ENCODE results near the gene AQP5. TPM values are rescaled to one million over a fixed set of nuclear protein-coding genes. Genes with fewer than 3 reads are reported as not detected.
"Not testable (repeated sequence)": the region's sequence is repeated elsewhere in the genome, so short reads cannot be mapped to it uniquely, and the experiment has no call there.

AQP5 gene
- total RNA-seq, 2 experiments from 2014 or later, result not detected

- Mint-ChIP-seq H3K36me3 (ENCODE audit: low read depth) (peaks cover 2% of the 10 kb centered on the region), H3K4me3 (no peak overlapping the region), H3K9me3 (no peaks in the 10 kb centered on the region), H3K4me1 (ENCODE audit: low read depth) (peaks cover 4% of the 10 kb centered on the region), H3K27me3 (no peaks in the 10 kb centered on the region), H3K27ac (no peak overlapping the region)
- no peak for DNase-seq
- intact Hi-C loops (cut with micrococcal nuclease), result no loop called here
- POLR2A ChIA-PET, result no interaction called here
- CTCF ChIA-PET, result interaction anchor here (0.8 to 10.4 kb wide), 6 partner anchors 16 to 86 kb away, joined by 3 to 106 read pairs (median 4); no protein-coding TSS in a partner anchor
- ATAC-seq, result no peak
- TF ChIP-seq CTCF (IDR thresholded peaks at IDR 0.05), result no peak
Observed at GRCh38 chr12:49982246-49983087, 20.8 kb downstream of the AQP5 start.

- no peaks in the 10 kb centered on the region for H3K27me3 Mint-ChIP-seq
- H3K27ac Mint-ChIP-seq, result no peak overlapping the region
- intact Hi-C loops (cut with micrococcal nuclease), result no loop called here
- ATAC-seq (no peak), DNase-seq (no peak)
- POLR2A ChIA-PET, result no interaction called here
- H3K4me1 Mint-ChIP-seq (ENCODE audit: low read depth), result peaks cover 4% of the 10 kb centered on the region
- TF ChIP-seq CTCF (IDR thresholded peaks at IDR 0.05), result no peak
- CTCF ChIA-PET, result interaction anchor here (0.6 to 10.4 kb wide), 6 partner anchors 18 to 182 kb away, joined by 3 to 106 read pairs (median 3); no protein-coding TSS in a partner anchor
- H3K9me3 Mint-ChIP-seq, result no peaks in the 10 kb centered on the region
- peaks cover 8% of the 10 kb centered on the region for H3K36me3 Mint-ChIP-seq (ENCODE audit: low read depth)
- no peak overlapping the region for H3K4me3 Mint-ChIP-seq
Observed at GRCh38 chr12:49983892-49984291, 22.2 kb downstream of the AQP5 start.

- POLR2A ChIA-PET, result no interaction called here
- intact Hi-C loops (cut with micrococcal nuclease), result no loop called here
- Mint-ChIP-seq H3K4me1 (ENCODE audit: low read depth) (peaks cover 4% of the 10 kb centered on the region), H3K27me3 (no peaks in the 10 kb centered on the region), H3K27ac (no peak overlapping the region), H3K9me3 (no peaks in the 10 kb centered on the region), H3K36me3 (ENCODE audit: low read depth) (peaks cover 14% of the 10 kb centered on the region), H3K4me3 (no peak overlapping the region)
- CTCF ChIA-PET, result interaction anchor here (0.8 to 10.4 kb wide), 5 partner anchors 18 to 98 kb away, joined by 3 to 106 read pairs (median 8); no protein-coding TSS in a partner anchor
- DNase-seq, result no peak
- ATAC-seq, result no peak
- TF ChIP-seq CTCF (IDR thresholded peaks at IDR 0.05), result no peak
Observed at GRCh38 chr12:49984476-49985359, 23.0 kb downstream of the AQP5 start.

- POLR2A ChIA-PET, result interaction anchor here (1.4 kb wide), 1 partner anchor 9 kb away, joined by 4 read pairs; no protein-coding TSS in a partner anchor
- no peak overlapping the region for H3K27ac Mint-ChIP-seq
- CTCF ChIA-PET, result interaction anchor here (1.2 to 10.4 kb wide), 3 partner anchors 20 to 84 kb away, joined by 3 to 106 read pairs (median 8); no protein-coding TSS in a partner anchor
Observed at GRCh38 chr12:49985981-49986380, 24.3 kb downstream of the AQP5 start.

GRCh38 chr12:49986476-49986875 lies 24.8 kb downstream of the AQP5 start:
- H3K4me1 Mint-ChIP-seq (ENCODE audit: low read depth); intact Hi-C loops (cut with micrococcal nuclease); H3K27me3 Mint-ChIP-seq; ATAC-seq; H3K27ac Mint-ChIP-seq; DNase-seq; H3K4me3 Mint-ChIP-seq; H3K9me3 Mint-ChIP-seq: not testable (repeated sequence)
- H3K36me3 Mint-ChIP-seq (ENCODE audit: low read depth), result peaks cover 22% of the 10 kb centered on the region
- CTCF ChIA-PET, result interaction anchor here (1.2 to 10.4 kb wide), 3 partner anchors 20 to 84 kb away, joined by 3 to 106 read pairs (median 8); no protein-coding TSS in a partner anchor
- POLR2A ChIA-PET, result interaction anchor here (1.4 kb wide), 1 partner anchor 9 kb away, joined by 4 read pairs; no protein-coding TSS in a partner anchor

More at GRCh38 chr12:49985981-49986380, 24.3 kb downstream of the AQP5 start:
- peaks cover 22% of the 10 kb centered on the region for H3K36me3 Mint-ChIP-seq (ENCODE audit: low read depth)
- H3K27me3 Mint-ChIP-seq, result no peaks in the 10 kb centered on the region
- no peaks in the 10 kb centered on the region for H3K9me3 Mint-ChIP-seq
- H3K4me3 Mint-ChIP-seq, result no peak overlapping the region
- H3K4me1 Mint-ChIP-seq (ENCODE audit: low read depth), result peaks cover 4% of the 10 kb centered on the region
- DNase-seq (peak; percentile 27), ATAC-seq (peak; percentile 74)
- TF ChIP-seq CTCF (IDR thresholded peaks at IDR 0.05), result no peak
- intact Hi-C loops (cut with micrococcal nuclease), result no loop called here
